NK-92 treated with Interleukin-12 subunit alpha and Interleukin-12 subunit beta, amount 100 ng/mL, for 24 hours (cell line): Measurements from ENCODE around the gene PGC.
A peak's percentile ranks its signal among the peaks of the same experiment; 100 is the strongest.

Source experiments
- DNase-seq: peaks from one replicate; lab custom pipeline; 2025; lab: John Stamatoyannopoulos, UW

PGC gene

GRCh38 chr6:41746107-41746506 is 1.1 kb downstream of the PGC start:
- no peak for DNase-seq

GRCh38 chr6:41744236-41744787 is 2.9 kb downstream of the PGC start:
- DNase-seq = no peak

- no peak for DNase-seq
Observed at GRCh38 chr6:41743406-41744235, 3.6 kb downstream of the PGC start.

GRCh38 chr6:41741625-41742490 is 5.3 kb downstream of the PGC start:
- DNase-seq = no peak

- no peak for DNase-seq
Observed at GRCh38 chr6:41740366-41741162, 6.6 kb downstream of the PGC start.

- no peak for DNase-seq
Observed at GRCh38 chr6:41739041-41739440, 8.2 kb downstream of the PGC start.

GRCh38 chr6:41737591-41738130 is 9.5 kb downstream of the PGC start:
- DNase-seq = no peak

- no peak for DNase-seq
Observed at GRCh38 chr6:41736800-41737555, 10.2 kb downstream of the PGC start.

- DNase-seq = no peak
Observed at GRCh38 chr6:41736186-41736733, 10.9 kb downstream of the PGC start.

GRCh38 chr6:41735427-41736185 is 11.6 kb downstream of the PGC start, which contains the start of gene TFEB:
TFEB (minus strand) TSS chr6:41735608; CDS start chr6:41691213, 44,395 bp downstream.
- peak; percentile 86 for DNase-seq

- DNase-seq = peak; percentile 60
Observed at GRCh38 chr6:41734666-41735426, 12.4 kb downstream of the PGC start.

- DNase-seq = peak; percentile 52
Observed at GRCh38 chr6:41733707-41734665, 13.2 kb downstream of the PGC start.

GRCh38 chr6:41733360-41733706 is 13.9 kb downstream of the PGC start:
- DNase-seq = no peak

- peak; percentile 73 for DNase-seq
Observed at GRCh38 chr6:41732591-41733359, 14.4 kb downstream of the PGC start.

GRCh38 chr6:41732149-41732548 is 15.0 kb downstream of the PGC start:
- DNase-seq = no peak

GRCh38 chr6:41731561-41732086 is 15.6 kb downstream of the PGC start:
- no peak for DNase-seq
